Measurements from ENCODE around the gene IMMP2L.

DNA sequence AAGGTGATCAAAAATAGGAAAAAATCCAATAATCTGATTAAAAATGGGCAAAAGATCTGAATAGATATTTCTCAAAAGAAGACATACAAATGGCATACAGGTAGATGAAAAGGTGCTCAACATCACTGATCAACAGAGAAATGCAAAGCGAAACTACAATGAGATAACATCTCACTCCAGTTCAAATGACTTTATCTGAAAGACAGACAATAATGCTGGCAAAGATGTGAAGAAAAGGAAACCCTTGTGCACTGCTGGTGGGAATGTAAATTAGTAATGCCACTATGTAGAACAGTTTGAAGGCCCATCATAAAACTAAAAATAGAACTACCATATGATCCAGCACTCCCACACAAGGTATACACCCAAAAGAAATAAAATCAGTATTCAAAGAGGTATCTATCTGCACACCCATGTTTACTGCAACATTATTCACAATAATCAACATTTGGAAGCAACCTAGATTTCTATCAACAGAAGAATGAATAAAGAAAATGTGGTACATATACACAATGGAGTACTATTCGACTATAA lies 386.3 kb downstream of the IMMP2L start:
- TF ChIP-seq SUZ12 (IDR thresholded peaks at IDR 0.05) = no peak
- TF ChIP-seq FOXM1 (IDR thresholded peaks at IDR 0.05; ENCODE audit: borderline replicate concordance) = no peak
- no peak for TF ChIP-seq ELF4 (IDR thresholded peaks at IDR 0.05)
